GM04504 (cell line): Measurements from ENCODE around the gene EVL.

Experiments
- DNase-seq: peaks from one replicate; pipeline ENCODE4 v3.0.0-alpha.2; 2012; ENCODE audit warnings: low read depth

EVL gene

DNA sequence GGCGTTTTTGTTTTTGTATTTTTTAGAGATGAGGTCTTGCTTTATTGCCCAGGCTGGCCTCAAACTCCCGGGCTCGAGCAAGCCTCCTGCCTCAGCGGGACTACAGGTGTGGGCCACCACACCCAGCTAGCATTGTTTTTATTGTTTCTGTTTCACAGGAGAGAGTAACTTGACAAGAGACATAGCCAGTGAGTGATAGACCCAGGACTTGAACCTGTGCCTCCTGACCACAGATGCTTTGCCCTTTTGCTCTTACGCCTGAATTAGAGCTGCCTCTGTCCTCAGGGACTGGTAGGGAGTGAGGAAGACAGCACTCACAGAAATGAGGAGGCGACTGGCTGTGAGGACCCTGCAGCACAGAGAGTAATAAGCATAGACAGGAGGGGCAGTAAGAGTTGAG lies 2.3 kb downstream of the EVL start:
- DNase-seq = no peak

DNA sequence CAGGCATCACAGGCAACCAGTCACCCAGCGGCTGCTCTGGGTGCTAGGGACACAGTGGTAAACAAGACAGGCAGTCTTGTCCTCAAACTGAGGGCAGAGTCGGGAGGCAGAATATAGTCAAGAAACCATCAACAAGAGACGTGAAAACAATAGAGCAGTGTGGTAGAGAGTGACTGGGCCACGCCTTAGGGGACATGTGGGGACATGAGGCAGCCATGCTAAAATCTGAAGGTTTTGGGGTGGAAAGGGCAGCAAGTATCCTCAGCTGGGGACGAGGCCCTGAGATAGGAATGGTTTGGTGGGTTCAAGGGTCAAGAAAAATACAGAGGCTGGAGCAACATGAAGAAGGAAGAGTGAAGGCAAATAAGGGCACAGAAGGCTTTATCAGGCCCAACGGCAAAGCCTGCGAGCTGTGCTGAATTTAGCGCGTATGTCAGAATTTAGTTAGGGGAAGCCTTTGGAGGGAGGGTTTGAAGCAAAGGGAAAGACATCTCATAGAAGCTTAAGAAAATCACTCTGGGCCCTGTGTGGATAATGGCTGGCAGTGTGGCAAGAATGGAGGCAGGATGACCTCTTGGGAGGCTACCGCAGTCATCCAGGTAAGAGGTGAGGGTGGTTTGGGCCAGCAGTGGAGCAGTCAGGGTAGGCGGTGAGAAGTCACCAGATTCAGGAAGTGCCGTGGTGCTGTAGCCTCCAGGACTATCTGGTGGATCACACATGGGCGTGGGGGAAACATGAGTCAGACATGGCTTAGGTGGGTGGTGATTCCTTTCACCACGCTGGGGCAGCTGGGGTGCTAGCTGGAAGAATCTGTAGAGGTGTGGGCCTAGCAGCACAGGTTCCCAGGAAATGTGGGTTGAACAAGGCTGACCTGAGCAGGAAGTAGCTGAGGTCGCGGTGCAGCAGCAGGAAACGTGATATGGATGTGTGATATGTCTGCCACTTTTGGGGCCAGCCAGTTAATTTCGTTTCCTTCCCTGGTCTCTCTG lies 3.0 kb downstream of the EVL start:
- no peak for DNase-seq

DNA sequence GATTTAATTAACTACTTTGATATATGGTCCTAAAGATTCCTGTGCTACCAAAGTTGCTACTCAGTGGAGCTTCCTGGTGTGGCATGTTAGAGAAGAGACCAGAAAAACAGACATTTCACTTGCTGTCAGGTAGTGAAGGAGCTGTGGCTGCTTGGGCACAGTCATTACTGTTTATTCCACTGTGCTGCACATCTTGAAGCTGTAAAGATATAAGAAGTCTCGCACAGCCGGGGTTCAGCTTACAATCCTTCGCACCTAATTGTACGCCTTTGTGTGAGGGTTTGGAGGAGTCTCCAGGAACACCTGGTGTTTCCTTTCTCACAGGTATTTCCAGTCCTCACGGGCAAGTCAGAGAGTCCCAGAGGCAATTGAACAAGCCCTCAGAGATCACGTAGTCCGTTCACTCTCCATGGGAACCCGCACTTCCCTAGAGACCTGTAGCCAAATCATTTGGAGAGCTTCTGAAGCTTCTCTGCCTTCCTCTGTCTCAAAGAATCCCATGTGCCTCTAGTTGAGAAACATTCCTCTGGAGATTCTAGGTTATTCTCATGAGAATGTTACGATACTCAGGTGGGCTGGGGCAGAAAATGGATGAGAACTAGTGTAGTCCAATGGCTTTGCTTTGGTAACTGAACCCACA lies 4.1 kb downstream of the EVL start:
- no peak for DNase-seq

DNA sequence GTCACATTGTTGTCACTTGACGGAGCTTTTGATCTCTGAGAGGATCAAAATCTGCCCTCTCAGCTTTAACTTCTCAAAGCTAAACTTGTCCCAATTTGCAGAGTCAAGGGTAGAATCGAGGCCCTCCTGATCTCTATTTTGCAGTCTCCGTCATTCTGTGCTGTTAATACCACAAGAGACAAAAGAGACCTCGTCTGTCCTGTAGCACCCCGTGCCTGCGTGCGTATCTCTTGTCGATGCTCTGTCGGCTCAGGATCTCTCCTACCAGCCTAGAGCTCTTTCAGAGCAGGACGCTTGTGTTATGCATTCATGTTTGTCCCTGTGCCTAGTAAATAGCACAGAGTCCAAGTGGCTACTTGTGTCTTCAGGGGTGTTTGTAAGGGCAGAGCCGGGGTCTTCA lies 5.1 kb downstream of the EVL start:
- DNase-seq = no peak

DNA sequence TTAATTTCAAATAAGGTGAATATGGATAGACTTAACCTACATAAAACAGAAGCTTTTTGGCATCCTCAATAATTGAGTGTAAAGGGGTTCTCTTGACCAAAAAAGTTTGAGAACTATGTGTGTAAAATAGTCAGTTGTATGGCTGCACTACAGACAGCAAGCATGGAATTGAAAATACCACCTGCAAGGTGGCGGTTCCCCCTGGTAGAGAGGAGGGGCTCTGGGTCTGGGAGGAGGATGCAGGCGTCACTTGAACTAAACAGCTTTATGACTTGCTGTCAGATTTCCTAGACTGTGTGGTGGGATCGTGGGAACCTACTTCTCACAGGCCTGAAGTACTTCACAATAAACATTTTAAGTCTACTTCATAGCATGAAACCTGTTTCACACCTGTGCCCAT lies 6.3 kb downstream of the EVL start:
- no peak for DNase-seq

DNA sequence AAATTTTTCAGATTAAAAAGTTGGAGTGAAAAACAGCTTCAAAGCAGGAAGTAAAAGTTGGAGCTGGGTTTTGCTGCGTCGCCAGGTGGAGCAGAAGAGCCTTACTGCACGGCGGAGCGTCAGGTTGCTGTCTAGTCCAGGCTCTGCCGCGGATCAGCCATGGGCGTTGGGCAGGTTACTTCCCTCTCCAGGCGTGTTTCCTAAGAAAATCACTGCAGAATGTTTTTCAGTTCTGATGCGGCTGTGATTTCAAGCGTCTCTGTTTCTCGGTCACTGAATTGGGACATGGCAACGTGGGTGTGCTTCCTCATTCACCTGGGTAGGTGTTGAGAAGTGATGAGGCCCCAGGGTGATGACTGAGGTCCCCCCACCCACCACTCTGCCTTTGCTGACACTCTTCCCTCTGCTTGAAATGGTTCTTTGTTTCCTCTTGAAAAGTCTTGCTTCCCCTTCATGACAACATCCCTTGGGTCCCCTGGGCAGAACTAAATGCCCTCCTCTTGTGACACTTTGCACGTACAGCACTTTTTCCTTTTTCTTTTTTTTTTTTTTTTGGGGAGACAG lies 7.6 kb downstream of the EVL start:
- DNase-seq = no peak

DNA sequence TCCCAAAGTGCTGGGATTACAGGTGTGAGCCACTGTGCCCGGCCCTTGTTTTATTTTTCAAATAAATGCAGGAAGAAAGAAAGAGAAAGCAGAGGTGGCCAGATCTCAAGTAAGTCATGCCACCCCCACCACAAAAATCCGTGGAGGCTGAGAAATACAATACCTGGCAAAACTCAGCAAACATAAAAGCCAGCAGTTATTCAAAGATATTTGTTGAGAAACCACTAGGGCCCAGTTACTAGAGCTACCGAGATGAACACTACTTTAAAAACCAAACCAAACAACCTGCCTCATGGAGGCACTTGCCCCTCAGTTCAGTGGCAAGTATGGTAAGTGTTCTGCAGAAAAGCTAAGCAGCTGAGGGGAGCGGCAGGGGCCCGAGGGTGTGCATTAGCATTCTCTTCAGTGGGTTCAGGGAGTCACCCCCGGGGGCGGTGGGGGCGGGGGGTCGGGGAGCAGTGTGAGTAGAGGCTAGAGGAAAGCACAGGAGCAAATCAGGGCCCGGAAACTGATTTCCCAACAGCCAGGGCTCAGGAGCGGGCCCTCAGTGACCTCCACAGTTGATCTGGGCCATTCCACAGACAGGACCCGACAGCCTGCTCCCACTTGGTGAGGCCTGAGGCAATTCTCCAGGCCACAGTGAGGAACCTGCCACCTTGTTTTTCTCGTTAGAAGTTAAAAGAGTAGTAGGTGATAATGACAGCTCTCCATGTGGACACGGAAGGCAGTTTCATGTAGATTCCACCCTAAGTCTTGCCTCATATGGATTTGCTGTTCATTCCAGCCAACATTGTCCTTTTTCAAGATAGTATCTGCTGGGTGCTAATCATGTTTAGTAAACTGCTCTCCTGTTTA lies 8.6 kb downstream of the EVL start:
- DNase-seq = no peak

DNA sequence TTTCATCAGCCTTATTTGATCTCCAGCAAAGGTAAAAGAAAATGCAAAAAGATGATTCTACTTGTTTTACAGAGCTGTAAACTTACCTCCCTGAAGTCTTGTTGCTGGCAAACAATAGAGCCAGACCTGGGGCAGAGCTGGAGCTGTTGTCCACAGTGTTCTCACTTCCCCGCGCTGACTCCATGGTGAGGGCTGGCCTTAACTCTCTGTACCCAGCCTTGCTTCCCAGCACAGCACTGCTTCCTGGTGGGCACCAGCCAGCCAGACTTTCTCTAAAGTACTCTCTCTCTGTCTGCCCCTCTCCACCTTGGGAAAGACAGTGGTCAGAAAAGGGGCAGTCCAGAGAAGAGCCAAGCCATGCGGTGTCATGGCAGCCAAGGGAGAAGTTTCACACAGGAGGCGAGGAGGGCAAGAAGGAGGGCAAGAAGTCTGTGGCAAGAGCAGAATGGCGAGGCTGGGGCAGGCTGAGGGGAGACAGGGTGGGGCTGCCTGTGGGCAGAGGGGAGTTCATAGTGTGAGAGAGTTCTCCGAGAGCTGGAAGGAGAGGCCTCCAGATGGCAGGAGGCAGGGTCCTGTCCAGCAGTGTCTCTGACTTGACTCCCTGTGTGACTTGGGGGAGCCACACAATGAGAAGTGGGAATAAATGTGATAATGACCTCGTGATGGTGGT lies 9.3 kb downstream of the EVL start:
- no peak for DNase-seq

DNA sequence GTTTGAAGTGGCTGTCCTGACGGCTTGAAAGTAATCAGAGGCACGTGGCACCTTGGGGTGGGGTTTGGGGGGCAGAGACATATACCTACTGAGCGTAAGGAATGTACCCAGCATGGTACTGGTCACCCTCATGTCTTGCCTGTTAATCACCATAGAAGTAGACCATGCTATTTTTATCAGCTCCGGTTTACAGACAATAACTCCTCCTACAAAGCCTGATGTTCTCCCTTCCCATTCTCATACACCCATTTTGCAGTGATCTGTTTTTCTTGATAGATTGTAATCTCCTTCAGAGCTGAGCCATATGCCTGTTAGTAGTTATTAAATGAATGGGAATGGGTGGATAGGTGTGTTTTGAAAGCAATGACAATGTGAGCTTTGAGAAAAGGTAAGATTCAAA lies 10.5 kb downstream of the EVL start:
- DNase-seq = no peak

DNA sequence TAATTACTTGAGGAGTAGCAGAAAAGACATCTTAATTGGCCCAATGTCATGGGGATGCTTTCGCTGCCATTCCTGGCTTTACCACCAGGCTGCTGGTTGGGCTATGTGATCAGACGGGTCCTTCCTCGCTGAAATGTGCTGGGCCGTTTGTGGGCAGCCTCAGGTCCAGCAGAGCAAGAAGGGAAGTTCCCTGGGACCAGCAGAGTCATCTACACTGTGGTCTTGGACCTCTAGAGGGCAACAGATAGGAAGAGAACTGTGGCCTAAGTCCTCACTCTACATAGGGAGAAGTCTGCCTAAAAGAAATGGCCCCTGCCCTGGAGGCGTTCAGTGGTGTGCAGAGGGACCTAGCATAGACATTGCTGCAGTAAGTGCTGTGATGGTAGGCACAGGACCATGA lies 10.9 kb downstream of the EVL start:
- DNase-seq = no peak

DNA sequence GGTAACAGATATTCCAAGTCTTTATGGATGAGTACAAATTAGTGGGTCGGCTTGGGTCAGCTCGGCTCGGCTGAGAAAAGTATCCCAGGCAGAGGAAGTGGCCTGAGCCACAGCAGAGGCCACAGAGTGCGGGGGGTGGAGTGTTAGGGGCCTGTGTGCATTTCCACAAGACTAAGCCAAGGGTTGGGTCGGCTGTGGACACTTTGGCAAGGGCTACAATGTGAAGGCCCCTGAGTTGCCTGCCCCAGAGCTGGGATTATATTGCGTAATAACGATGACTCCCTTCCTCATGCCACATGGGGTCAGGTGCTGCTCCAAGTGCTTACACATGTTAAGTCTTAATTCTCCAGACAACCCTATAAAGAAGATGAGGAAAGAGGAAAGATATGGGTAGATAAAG lies 11.4 kb downstream of the EVL start:
- peak; percentile 81 for DNase-seq

DNA sequence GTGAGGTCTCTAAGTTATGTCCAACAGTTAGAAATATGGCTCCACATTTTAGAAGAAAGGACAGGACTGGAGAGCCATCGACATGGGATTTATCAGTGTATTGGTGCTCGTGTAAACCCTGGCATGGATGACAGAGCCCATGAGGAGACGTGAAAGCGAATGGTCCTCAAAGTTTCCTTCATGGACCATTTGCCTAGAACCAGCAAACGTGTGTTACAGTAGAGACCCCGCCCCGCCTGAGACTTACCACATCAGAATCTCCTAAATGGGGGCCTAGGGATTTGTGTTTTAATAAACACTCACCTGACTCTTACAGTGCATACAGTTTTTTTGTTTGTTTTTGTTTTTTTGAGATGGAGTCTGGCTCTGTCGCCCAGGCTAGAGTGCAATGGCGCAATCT lies 12.2 kb downstream of the EVL start:
- no peak for DNase-seq

DNA sequence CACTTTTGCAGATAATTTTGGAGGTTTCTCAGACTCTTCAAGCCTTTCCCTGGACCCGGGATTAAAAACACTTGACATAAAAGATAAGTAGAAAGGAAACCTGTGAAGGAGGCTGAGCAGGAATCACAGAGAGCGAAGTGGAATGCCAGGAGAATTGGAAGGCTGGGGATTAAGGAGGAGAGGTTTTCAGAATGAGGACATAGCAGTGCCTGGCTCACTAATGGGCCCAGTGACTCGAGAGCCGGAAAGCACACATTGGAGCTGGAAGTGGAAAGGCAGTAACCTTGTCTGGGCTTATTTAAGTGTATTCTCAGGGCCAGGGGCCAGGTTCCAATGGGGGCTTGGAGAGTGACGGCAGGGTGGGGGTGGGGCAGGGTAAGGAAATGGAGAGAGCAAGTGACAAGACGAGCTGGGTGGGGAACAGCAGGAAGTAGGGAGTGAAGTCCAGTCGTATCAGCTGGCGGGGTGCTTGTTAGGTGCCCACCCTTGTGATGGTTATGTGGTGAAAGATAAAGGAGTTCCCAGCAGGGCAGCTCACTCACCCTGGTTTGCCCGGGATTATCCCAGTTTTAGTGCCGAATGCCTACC lies 13.1 kb downstream of the EVL start:
- DNase-seq = no peak

DNA sequence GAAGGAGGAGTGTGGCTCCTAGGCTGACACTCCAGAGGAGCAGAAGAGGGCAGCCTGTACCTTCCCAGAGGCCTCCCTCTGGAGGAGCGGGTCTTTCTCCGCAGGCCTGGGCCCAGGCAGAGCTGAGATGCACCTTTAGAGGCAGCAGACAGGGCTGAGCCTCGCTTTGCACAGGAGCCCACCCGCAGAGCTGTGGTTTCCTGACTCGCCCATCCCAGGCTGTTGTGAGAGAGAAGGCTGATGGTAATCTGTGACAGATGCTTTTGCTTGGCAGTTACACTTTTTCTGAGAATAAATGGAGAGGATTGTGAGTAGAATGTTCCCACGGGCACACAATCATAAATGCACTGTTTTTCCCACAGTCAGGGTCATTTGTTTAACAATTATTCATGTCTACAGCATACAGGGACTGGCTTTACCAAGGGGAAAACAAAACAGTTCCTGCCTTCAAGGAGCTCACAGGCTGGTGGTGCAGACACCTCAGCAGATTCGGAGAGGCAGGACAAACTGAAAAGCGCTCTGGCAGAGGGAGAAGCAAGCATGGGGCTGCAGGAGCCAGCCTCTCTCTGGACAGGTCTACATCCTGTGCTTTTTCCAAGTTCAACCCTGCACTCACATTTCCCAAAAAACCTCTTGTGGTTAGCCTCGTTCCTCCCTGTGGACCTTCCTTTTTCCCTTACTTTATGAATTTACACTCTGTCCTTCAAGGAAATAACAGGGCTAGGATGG lies 13.9 kb downstream of the EVL start:
- peak; percentile 84 for DNase-seq

DNA sequence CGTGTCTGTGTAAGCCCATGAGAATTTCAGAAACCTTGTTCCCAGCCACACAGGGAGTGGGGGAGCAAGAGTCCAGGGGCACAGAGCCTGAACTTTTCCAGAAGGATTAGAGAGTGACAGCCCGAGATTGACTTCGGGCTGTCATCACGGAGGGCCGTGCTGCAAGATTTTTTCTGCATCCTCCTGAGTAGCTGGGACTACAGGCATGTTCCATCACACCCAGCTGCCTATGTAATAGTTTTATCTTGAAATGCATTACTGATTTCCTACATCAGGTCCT lies 14.4 kb downstream of the EVL start:
- DNase-seq = no peak

DNA sequence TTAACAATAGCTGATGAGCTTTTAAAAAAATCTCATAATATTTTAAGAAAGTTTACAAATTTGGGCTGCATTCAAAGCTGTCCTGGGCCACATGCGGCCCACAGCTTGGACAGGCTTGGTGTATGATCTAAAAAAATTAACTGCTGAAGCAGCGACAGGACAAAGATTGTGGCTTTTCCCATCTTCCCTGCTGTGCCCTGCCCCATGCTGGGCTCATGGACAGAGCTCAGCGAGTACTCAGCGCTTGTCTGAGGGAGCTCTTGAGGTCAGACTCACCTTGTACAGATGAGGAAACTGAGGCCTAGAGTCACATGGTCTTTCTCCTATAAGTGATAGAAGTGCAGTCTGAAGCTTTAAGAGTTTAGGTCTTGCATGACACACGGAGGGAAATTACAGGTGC lies 15.0 kb downstream of the EVL start:
- DNase-seq = no peak

DNA sequence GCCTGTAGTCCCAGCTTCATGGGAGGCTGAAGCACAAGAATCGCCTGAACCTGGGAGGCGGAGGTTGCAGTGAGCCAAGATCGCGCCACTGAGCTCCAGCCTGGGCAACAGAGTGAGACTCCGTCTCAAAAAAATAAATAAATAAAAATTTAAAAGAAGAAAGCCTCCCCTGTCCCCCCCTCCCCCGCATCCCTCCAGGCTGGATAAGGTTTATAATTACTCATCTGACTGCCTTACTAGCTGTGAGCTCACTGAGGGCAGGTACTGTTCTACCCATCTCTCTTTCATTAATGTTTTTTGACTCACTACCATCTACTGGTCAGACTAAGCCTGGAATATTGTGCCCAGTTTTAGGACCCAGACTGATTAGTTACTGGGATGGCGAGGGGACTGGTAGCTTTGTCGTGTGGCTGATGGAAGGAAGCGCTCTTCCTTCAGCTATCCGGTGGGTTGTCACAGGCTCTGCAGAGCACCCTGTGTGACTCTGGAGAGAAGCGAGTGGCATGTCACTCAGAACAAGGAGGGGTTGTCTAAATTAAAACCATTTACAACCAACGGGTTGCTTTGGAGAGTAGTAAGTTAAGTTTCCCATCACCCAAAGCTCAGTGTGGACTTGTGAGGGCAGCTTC lies 16.9 kb downstream of the EVL start:
- no peak for DNase-seq

DNA sequence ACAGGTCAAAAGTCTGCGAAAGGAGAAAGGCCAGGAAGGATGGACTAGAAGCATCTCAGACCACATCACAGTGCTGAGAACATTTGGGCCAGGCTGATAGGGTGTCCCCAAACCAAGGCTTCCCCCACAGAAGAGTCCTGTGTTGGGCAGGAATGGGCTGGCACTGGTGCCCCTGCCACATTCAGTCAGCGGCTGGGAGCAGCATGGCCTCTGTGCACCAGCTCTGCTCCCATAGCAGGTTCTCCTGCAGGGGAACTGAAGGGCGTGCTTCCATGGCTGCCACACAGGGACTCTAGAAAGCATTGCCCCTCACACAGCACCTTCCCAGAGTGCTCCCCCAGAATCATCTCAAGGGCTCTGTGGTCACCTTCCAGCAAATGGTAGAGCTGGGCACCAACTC lies 17.5 kb downstream of the EVL start:
- no peak for DNase-seq

DNA sequence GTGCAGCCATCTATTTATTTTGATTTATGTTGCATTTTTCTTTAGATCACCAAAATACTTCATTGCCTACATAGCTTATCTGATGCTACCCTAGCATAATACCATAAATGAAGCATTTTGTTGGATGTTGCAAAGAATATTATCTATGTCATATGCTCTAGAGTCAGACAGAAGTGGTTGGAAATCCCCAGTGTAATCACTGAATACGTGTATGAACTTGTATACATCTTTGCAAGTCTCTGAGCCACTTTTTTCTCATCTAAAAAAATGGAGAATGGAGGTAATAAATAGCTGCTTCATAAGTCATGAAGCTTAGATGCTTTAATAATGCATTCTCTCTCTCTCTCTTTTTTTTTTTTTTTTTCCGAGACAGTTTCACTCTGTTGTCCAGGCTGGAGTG lies 18.5 kb downstream of the EVL start:
- no peak for DNase-seq

DNA sequence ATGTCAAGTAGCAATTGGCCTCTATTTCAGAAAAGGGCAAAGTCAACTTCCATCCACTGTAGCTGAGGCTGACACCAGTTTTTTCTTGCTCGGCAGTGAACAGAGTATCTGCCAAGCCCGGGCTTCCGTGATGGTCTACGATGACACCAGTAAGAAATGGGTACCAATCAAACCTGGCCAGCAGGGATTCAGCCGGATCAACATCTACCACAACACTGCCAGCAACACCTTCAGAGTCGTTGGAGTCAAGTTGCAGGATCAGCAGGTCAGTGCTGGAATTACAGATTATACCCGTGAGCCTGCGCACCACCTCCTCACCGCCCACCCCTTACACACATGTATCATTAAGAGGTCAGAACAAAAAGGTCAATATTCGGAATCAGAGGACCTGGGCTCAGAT lies 19.4 kb downstream of the EVL start:
- no peak for DNase-seq

DNA sequence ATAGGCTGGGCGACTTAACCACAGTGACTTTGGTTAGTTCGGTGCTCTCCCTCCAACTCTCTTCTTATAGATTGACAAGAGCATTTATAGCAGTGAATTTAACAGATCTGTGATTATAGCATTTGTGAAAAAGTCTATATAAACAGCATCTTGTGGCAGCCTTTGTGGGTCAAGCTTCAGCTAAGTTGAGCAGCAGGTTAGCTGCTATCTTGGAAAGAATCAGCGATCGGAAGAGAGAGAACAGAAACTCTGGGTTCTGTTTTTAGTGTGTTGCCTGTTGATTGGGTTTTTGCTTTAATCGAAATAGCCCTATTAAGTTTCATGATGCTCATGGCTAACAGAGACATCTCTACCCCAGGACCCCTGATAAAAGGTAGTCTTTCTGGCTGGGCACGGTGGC lies 20.2 kb downstream of the EVL start:
- DNase-seq = no peak
